IPS-11a (cell line): ENCODE results near the gene ZNF423.

Source experiments
- H3K4me3 ChIP-seq: one replicate; pipeline ENCODE4 v1.5.1; 2013; ENCODE audit warnings: low read depth, low read length, control low read depth

ZNF423 gene

DNA sequence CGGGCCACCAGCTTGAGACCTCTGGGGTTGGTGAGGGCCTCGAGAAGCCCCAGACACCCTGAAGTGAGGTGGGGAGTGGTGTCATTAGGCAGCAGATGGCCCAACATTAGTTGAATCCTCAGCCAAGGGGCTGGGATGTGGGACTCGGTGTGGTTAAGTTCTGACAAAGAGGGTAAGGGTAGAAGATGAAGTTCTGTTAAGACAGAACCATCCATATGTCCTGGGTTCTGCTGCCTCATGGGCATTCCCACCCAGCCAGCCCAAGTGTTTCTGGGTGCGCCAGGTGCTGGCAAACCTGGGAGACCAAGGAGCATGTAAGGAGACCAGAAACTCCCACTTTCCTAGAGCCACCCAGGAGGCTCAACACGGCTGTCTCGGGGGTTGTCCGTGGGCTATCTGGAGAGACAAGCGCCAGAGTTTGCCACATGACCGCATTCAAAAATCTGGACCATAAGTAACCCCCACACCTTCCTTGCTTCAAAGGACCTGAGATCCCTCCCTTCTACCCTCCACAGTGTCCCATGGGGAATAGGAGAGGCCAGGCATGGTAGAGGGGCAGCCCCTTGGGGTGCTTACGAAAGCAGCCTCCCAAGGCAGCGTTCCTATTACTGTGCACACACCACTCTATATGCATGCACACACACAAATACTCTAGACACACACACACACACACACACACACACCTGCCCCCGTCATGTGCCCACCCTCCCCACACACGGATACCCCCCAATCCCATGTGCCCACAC is 353.6 kb downstream of the ZNF423 start:
- H3K4me3 ChIP-seq, result no peak overlapping the region

DNA sequence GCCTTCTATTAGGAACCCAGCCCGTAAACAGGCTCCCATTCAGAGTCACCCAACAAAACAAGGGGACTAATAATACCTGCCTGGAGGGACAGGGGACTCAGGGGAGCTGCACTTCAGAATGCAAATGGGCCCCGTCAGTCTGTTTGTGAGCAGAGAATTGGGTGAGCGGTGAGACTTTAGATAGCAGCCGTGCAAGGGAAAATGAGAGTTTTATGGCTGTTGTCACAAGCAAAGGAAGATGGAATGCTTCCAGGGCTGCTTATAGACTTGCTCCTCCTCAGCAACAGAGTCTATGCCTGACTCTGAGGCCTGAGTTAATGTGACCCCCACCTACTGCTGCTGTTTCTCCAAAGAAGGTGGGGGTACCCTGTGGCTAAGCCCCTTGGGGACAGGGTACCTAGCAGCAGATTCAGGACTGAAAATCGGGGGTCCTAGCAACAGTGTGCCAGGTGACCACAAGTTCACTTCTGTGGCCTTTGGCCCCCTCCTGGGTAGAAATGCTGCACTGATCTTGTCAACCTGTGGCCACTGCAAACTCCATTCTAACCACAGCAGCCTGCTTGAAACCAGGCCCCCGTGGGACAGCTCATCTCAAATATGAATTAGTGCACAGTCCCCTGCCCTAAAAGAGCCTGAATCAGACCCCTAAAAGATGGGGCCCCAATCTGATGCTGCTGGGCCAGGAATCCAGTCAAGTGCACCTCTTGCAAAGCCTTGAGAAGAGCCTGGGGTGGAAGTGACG is 355.9 kb downstream of the ZNF423 start:
- no peak overlapping the region for H3K4me3 ChIP-seq

- H3K4me3 ChIP-seq, result no peak overlapping the region
These were observed 356.5 kb downstream of the ZNF423 start for GRCh38 chr16:49499414-49499785.

DNA sequence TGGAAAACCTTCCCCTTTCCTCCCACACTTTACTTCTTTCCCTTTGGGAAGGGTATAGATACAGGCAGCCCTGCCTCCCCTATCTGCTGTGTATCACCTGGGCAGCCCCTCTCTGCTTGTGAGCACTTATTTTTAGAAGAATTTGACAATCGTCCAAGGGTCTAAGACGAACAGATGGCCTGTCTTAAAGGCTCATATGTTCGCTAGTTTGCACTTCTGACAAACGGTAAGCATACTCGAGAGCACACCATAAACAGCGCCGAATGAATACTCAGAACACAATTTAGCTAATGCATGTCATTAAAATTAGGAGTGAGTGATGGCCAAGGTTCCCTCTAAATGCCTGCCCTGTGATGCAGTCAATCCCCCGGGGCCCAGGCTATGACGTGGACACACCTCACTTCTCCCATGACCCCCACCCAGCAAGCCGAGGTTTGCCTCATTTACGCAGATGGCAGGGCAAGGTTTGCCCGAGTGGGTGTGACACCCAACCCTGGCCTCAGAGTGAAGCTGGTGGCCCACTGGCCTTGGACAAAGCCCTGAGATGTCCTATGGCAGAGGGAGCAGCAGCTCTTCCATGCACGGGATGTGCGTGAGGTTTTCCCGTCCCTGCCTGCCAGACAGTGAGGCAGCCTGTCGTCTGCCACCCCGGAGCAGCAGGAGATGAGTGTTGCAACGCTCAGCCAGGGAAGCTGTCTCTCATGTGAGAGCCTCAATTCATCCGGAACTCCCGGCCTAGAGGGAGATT is 357.1 kb downstream of the ZNF423 start:
- no peak overlapping the region for H3K4me3 ChIP-seq

GRCh38 chr16:49498264-49498663 is 357.6 kb downstream of the ZNF423 start:
- H3K4me3 ChIP-seq, result no peak overlapping the region

- H3K4me3 ChIP-seq, result no peak overlapping the region
These were observed 358.4 kb downstream of the ZNF423 start for GRCh38 chr16:49497466-49497865.

- H3K4me3 ChIP-seq, result no peak overlapping the region
These were observed 359.3 kb downstream of the ZNF423 start for GRCh38 chr16:49496656-49497055.

- no peak overlapping the region for H3K4me3 ChIP-seq
These were observed 360.1 kb downstream of the ZNF423 start for GRCh38 chr16:49495596-49496355.

GRCh38 chr16:49494891-49495566 is 360.9 kb downstream of the ZNF423 start:
- no peak overlapping the region for H3K4me3 ChIP-seq

GRCh38 chr16:49494474-49494873 is 361.4 kb downstream of the ZNF423 start:
- H3K4me3 ChIP-seq, result no peak overlapping the region

GRCh38 chr16:49493836-49494235 is 362.1 kb downstream of the ZNF423 start:
- H3K4me3 ChIP-seq, result no peak overlapping the region

GRCh38 chr16:49492896-49493626 is 362.9 kb downstream of the ZNF423 start:
- no peak overlapping the region for H3K4me3 ChIP-seq

- no peak overlapping the region for H3K4me3 ChIP-seq
These were observed 363.8 kb downstream of the ZNF423 start for GRCh38 chr16:49491771-49492761.

DNA sequence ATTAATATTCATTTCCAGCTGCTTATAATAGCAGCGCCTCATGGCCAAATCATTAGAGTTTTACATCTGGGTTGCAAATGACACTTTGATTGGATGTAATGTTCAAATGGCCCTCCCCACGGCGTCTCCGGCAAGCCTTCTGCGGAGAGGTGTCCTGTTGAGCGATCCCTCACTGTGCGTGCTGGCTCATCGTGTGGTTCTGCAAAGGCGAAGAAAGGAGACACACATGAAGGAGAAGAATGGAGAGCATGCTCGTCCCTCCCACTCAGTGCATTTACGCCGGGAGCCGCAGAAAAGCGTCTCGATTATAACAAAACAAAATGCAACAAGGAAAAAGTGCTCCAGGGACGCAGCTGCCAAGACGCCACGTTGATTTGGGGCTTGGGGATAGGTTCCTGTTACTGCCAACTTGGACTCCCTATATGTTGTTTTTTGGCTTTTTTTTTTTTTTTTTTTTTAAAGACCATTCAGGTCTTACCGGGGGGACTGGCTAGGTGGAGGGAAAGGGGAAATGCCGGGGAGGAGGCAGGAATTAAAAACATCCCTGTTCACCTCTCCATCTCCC is 364.7 kb downstream of the ZNF423 start:
- H3K4me3 ChIP-seq, result no peak overlapping the region

DNA sequence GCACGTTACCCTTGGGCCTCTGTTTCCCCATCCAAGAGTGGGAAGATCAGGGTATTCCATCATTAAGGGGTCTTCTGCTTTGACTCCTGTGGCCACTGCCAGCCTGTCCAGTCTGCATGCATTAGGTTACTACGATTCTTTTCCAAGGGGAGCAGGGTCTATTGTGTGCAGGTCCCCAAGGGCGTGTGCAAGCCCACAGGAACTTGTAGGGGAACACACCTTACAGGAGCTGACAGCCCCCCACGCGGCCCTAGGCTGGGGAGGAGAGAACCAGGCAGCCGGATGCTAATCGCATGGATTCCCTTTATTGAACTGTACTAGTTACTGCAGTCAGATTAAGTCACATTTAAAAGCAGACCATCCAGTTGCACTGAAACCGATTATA is 365.6 kb downstream of the ZNF423 start:
- H3K4me3 ChIP-seq, result no peak overlapping the region

DNA sequence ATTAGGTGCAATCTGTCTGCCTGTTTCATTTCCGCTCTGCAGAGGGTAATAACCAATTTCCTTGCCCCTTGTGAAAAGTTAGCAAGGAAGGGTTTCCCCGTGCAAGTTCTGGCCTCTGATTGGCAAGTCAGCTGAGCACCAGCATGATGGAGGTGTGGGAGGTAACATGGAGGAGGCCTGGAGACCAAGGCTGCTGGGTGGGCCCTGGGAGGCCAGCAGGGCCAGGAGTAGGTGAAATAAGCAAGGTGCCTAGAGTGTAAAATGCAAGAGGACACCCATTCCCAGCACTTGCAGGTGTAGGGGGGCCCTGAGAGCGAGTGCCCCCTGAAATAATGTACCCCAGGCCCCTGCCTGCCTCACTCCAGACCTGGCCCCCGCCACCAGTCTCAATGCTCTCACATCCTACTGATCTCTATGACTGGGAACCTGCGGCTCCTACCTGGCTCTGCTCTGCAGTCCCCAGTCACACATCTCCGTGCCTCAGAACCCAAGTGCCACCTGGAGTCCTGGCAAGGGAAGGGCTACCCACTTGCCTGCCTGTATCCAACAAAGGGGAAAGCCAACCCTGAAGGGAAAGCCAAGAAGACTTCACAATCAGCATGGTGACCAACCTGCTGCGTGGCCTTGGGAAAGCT is 366.1 kb downstream of the ZNF423 start:
- H3K4me3 ChIP-seq, result no peak overlapping the region

- no peak overlapping the region for H3K4me3 ChIP-seq
These were observed 367.0 kb downstream of the ZNF423 start for GRCh38 chr16:49488740-49489525.
